Kasumi-1 (cell line): ENCODE results near the gene RAD50.
"Not testable (repeated sequence)": the region's sequence is repeated elsewhere in the genome, so short reads cannot be mapped to it uniquely, and the experiment has no call there.

Source experiments
- DNase-seq, 2 experiments: peaks; one replicate each; lab custom pipeline; 2025; lab: John Stamatoyannopoulos, UW

Gene RAD50

GRCh38 chr5:132557478-132558172, 848 bp downstream of the RAD50 start:
- DNase-seq = peak in 1 of 2 experiments; percentile 37

GRCh38 chr5:132559383-132560060, 2.7 kb downstream of the RAD50 start:
- DNase-seq = no peak

- DNase-seq = no peak
Measured at GRCh38 chr5:132561601-132562000, 4.8 kb downstream of the RAD50 start.

GRCh38 chr5:132564555-132564954, 7.8 kb downstream of the RAD50 start:
- not testable (repeated sequence) for DNase-seq

GRCh38 chr5:132566657-132567056, 9.9 kb downstream of the RAD50 start:
- DNase-seq = no peak

GRCh38 chr5:132576123-132576522, 19.3 kb downstream of the RAD50 start:
- no peak for DNase-seq

GRCh38 chr5:132584560-132584959, 27.8 kb downstream of the RAD50 start:
- not testable (repeated sequence) for DNase-seq

GRCh38 chr5:132586063-132586462, 29.3 kb downstream of the RAD50 start:
- no peak for DNase-seq

GRCh38 chr5:132589467-132589866, 32.7 kb downstream of the RAD50 start:
- no peak for DNase-seq

GRCh38 chr5:132591145-132591544, 34.4 kb downstream of the RAD50 start:
- peak; percentile 3 to 11 for DNase-seq

GRCh38 chr5:132592521-132592920, 35.7 kb downstream of the RAD50 start:
- DNase-seq = no peak

- no peak for DNase-seq
Measured at GRCh38 chr5:132594170-132594569, 37.4 kb downstream of the RAD50 start.

GRCh38 chr5:132595624-132596023, 38.8 kb downstream of the RAD50 start:
- no peak for DNase-seq

- no peak for DNase-seq
Measured at GRCh38 chr5:132601071-132601728, 44.4 kb downstream of the RAD50 start.

GRCh38 chr5:132607095-132607494, 50.3 kb downstream of the RAD50 start:
- DNase-seq = no peak

- DNase-seq = no peak
Measured at GRCh38 chr5:132608107-132608506, 51.3 kb downstream of the RAD50 start.

GRCh38 chr5:132611965-132612364, 55.2 kb downstream of the RAD50 start:
- DNase-seq = no peak

GRCh38 chr5:132612846-132613245, 56.1 kb downstream of the RAD50 start:
- DNase-seq = no peak

- no peak for DNase-seq
Measured at GRCh38 chr5:132621699-132622098, 64.9 kb downstream of the RAD50 start.

GRCh38 chr5:132622608-132623007, 65.8 kb downstream of the RAD50 start:
- DNase-seq = no peak

- DNase-seq = no peak
Measured at GRCh38 chr5:132627470-132627869, 70.7 kb downstream of the RAD50 start.

GRCh38 chr5:132628814-132629213, 72.0 kb downstream of the RAD50 start:
- no peak for DNase-seq
